ENCODE results near the gene SHROOM1. TPM values are rescaled to one million over a fixed set of nuclear protein-coding genes. Genes with fewer than 3 reads are reported as not detected.
A peak's percentile ranks its signal among the peaks of the same experiment; 100 is the strongest.

Gene SHROOM1
- total and polyA plus RNA-seq, 2 donors (not counting 1 experiment from before 2014, with no cell fraction given): 2.9 to 6.1 TPM

GRCh38 chr5:132813599-132814502 is 16.6 kb downstream of the SHROOM1 start:
- Histone ChIP-seq H3K9me3 (ENCODE audit: control insufficient read depth, insufficient read depth, low read depth, low read length) (no peaks in the 10 kb centered on the region), H3K27me3 (ENCODE audit: control insufficient read depth, insufficient read depth, low read length) (peaks cover 28% of the 10 kb centered on the region), H3K27ac (ENCODE audit: insufficient read depth, low read length) (no peak overlapping the region), H3K4me2 (ENCODE audit: extremely low read depth, insufficient read depth, low read length) (no peak overlapping the region), H3K36me3 (ENCODE audit: control insufficient read depth, insufficient read depth, low read length) (no peaks in the 10 kb centered on the region), H3K4me1 (ENCODE audit: control insufficient read depth, extremely low read depth, insufficient read depth, low read length) (no peaks in the 10 kb centered on the region), H3K4me3 (replicated peaks in 1 of 4; ENCODE audit: control extremely low read depth in 1 of 4, insufficient read depth in 1 of 4, low read depth in 3 of 4, low read length in 4 of 4) (peak overlapping the region in 1 of 4 experiments; percentile 16), H4K20me1 (ENCODE audit: control insufficient read depth, extremely low read depth, insufficient read depth, low read length) (no peaks in the 10 kb centered on the region), H3K9ac (ENCODE audit: insufficient read depth, low read length) (no peak overlapping the region), H3K79me2 (ENCODE audit: control insufficient read depth, insufficient read depth, low read length) (no peaks in the 10 kb centered on the region), H2AFZ (ENCODE audit: low read length) (no peak overlapping the region)
- TF ChIP-seq CTCF (conservative IDR thresholded peaks at IDR 0.05 in 1 of 2, IDR thresholded peaks at IDR 0.05 in 1 of 2; ENCODE audit: low read depth in 1 of 2, low read length in 2 of 2) (no peak), EZH2 (IDR thresholded peaks at IDR 0.05; ENCODE audit: low read length, missing control alignments) (peak; percentile 84)
- peak in 1 of 2 donors; percentile 29 for DNase-seq (ENCODE audit: low read depth in 2 of 2)

- Histone ChIP-seq H3K4me1 (ENCODE audit: control insufficient read depth, extremely low read depth, insufficient read depth, low read length) (no peaks in the 10 kb centered on the region), H3K4me2 (ENCODE audit: extremely low read depth, insufficient read depth, low read length) (peak within 1 kb of the TSS; percentile 20), H3K27me3 (ENCODE audit: control insufficient read depth, insufficient read depth, low read length) (peaks cover 28% of the 10 kb centered on the region), H4K20me1 (ENCODE audit: control insufficient read depth, extremely low read depth, insufficient read depth, low read length) (no peaks in the 10 kb centered on the region), H2AFZ (ENCODE audit: low read length) (no peak within 1 kb of the TSS), H3K4me3 (replicated peaks in 1 of 4; ENCODE audit: control extremely low read depth in 1 of 4, insufficient read depth in 1 of 4, low read depth in 3 of 4, low read length in 4 of 4) (peak within 1 kb of the TSS in 3 of 4 experiments; percentile 16 to 27 (median 20)), H3K9ac (ENCODE audit: insufficient read depth, low read length) (no peak within 1 kb of the TSS), H3K36me3 (ENCODE audit: control insufficient read depth, insufficient read depth, low read length) (no peaks in the 10 kb centered on the region), H3K79me2 (ENCODE audit: control insufficient read depth, insufficient read depth, low read length) (no peaks in the 10 kb centered on the region), H3K9me3 (ENCODE audit: control insufficient read depth, insufficient read depth, low read depth, low read length) (no peaks in the 10 kb centered on the region), H3K27ac (ENCODE audit: insufficient read depth, low read length) (no peak within 1 kb of the TSS)
- peak in 1 of 2 donors; percentile 25 for DNase-seq (ENCODE audit: low read depth in 2 of 2)
- TF ChIP-seq EZH2 (IDR thresholded peaks at IDR 0.05; ENCODE audit: low read length, missing control alignments): no peak
- no peak for TF ChIP-seq CTCF (conservative IDR thresholded peaks at IDR 0.05 in 1 of 2, IDR thresholded peaks at IDR 0.05 in 1 of 2; ENCODE audit: low read depth in 1 of 2, low read length in 2 of 2)
Measured at GRCh38 chr5:132812781-132813598, 17.5 kb downstream of the SHROOM1 start, which contains the start of gene SOWAHA. Gene SOWAHA (plus strand): TSS chr5:132813302. CDS start chr5:132813622, 320 bp downstream.
